Urinary bladder (tissue), 4 donors: Measurements from ENCODE around the gene SHD. TPM values are rescaled to one million over a fixed set of nuclear protein-coding genes. Genes with fewer than 3 reads are reported as not detected.

Source experiments
- DNase-seq: peaks from one replicate; pipeline ENCODE4 v3.0.0-alpha.2; 2015; ENCODE audit errors: extremely low spot score
- H3K27ac ChIP-seq: one replicate; pipeline ENCODE4 v1.5.1; 2013; ENCODE audit warnings: low read depth, mild to moderate bottlenecking, moderate library complexity
- H3K36me3 ChIP-seq: one replicate; pipeline ENCODE4 v1.6.1; 2013; ENCODE audit warnings: mild to moderate bottlenecking, moderate library complexity; ENCODE audit not compliant: insufficient read depth
- H3K4me1 ChIP-seq: one replicate; pipeline ENCODE4 v1.6.1; 2013; ENCODE audit warnings: mild to moderate bottlenecking, moderate library complexity; ENCODE audit not compliant: insufficient read depth
- H3K4me3 ChIP-seq: one replicate; pipeline ENCODE4 v1.5.1; 2013; ENCODE audit warnings: low read depth, low read length
- WGBS: extraction: QIAGEN DNeasy Blood & Tissue Kit; methylation state at CpG from one replicate; pipeline ENCODE4 v1.1.7; 2013; 5-methylcytosine and 5-hydroxymethylcytosine counted together
- polyA plus RNA-seq: library from polyadenylated mRNA; stranded (reverse); fragments of 200-250 nt; gene quantifications from one replicate; pipeline ENCODE4 v1.2.3, GENCODE V29; 2013
- total RNA-seq: library from RNA; depleted of rRNA; stranded (reverse); fragments of >200 nt; gene quantifications from one replicate; pipeline ENCODE4 v1.2.3, GENCODE V29; 2014
- donor health status: healthy with polysubstance abuse.
- donor health status: healthy.

The SHD gene
- total and polyA plus RNA-seq, 2 donors = 0.04 to 3.6 TPM

DNA sequence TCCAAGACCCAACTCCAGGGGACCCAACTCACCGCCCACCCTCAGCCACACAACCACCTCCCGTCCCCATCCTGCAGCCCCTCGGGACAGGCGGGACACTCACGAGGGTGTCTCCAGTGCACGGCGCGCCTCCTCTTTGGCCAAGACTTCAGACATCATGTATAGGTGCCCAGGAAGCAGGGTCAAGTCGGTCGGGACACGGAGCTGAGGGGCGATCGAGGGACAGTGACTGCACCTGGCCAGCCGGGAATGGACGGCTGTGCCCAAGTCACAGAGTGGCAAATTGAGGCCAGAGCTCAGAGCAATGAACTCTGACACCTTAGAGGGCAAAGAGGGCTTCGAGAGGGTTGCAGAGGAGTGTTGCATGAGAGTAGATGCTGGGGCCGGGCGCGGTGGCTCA, 50.8 kb downstream of the SHD start:
- H3K36me3 ChIP-seq = no peaks in the 10 kb centered on the region
- H3K4me1 ChIP-seq = no peaks in the 10 kb centered on the region
- no peak overlapping the region for H3K27ac ChIP-seq
- 94% methylated on average over 19 of the region's 19 CpGs for WGBS
- H3K4me3 ChIP-seq = no peak overlapping the region
- no peak for DNase-seq

DNA sequence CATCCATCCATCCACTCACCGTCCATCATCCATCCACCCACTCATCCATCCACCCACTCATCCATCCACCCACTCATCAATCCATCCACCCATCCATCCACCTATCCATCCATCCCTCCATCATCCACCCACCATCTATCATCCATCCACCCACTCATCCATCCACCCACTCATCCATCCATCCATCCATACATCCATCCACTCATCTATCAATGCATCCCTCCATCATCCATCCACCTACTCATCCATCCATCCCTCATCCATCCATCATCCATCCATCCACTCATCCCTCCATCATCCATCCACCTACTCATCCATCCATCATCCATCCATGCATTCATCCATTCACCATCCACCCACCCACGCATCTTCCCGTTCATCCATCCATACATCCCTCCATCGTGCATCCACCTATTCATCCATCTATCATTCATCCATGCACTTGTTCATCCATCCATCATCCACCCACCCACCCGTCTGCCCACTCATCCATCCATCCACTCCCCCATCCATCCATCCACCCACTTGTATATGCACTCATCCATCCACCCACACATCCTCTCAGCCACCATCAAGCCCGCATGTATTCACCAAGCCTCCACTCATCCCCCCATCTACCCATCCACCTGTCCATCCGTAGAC, 56.0 kb downstream of the SHD start:
- Histone ChIP-seq H3K4me1 (no peaks in the 10 kb centered on the region), H3K27ac (no peak overlapping the region), H3K36me3 (no peaks in the 10 kb centered on the region), H3K4me3 (no peak overlapping the region)
- DNase-seq = no peak
- WGBS = 96% methylated on average over 7 of the region's 7 CpGs

DNA sequence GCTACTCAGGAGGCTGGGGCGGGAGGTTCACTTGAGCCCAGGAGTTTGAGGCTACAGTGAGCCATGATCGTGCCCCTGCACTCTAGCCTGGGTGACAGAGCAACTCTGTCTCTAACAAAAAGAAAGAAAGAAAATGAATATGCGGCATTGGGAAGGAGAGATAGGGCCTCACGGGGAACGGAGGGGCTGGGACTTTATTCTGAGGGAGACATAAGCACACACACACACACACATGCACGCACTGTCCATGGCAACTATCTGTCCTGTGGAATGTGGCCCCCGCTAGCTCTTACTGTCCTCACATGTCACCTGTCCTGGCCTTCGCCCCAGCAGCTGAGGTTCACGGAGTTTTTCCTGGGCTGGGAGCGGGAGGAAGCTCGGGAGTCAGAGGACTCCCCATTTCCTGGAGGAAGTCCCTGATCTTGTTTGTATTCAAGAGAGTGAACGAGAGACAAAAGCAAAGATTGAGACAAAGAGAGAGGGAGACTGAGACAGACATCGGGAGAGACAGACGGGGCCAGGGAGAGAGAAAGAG, 58.9 kb downstream of the SHD start:
- H3K36me3 ChIP-seq = no peaks in the 10 kb centered on the region
- WGBS = 13% methylated on average over 14 of the region's 14 CpGs
- peak overlapping the region; percentile 27 for H3K27ac ChIP-seq
- peak overlapping the region; percentile 52 for H3K4me3 ChIP-seq
- no peaks in the 10 kb centered on the region for H3K4me1 ChIP-seq
- DNase-seq = no peak

DNA sequence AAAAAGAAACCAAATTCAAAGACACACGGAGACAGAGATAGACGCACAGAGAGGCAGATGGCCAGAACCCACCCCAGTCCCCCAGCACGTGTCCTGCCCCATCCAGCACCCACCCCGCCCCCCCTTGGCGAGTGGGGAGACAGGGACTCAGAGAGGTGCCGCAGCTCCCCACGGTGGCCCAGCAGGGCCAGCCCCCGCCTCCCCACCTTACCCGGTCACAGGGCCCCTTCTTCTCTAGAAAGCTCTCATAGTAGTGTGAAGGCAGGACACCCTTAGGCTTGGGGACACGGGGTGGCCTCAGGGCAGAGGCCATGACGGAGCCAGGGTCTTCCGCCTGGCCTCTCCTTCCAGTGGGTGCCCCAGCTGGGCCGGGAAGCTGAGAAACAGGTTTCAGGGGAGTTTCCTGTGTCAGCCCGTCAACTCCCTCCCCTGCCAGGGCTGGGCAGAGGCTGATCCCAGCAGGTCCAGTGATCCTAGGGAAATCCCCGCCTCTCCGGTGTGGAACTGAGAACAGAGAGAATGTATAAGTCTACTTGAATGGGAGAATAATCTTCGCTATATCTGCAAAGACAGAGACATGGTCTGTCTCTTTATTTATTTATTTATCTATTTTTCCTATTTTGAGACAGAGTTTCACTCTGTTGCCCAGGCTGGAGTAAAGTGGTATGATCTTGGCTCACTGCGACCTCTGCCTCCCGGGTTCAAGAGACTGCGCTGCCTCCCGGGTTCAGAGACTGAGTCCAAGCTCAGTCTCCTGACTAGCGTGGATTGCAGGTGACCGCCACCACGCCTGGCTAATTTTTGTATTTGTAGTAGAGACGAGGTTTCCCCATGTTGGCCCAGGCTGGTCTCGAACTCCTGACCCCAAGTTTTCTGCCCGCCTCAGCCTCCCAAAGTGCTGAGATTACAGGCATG, 59.6 kb downstream of the SHD start, which contains the start of gene STAP2:
Gene STAP2 (minus strand): TSS at position 387 of the 915 bp plus-strand sequence. CDS start 74 bp downstream, at position 313.
- Histone ChIP-seq H3K36me3 (no peaks in the 10 kb centered on the region), H3K27ac (peak within 1 kb of the TSS; percentile 27), H3K4me1 (no peaks in the 10 kb centered on the region), H3K4me3 (peak within 1 kb of the TSS; percentile 52)
- DNase-seq = no peak
- WGBS = 49% methylated on average over 27 of the region's 27 CpGs

Other genes with a start within 250 kb of the SHD start
- gene ZBTB7A, start 212.4 kb upstream of the SHD start, total RNA-seq = 8.2 TPM
- gene ZBTB7A, start 212.4 kb upstream of the SHD start, polyA plus RNA-seq = 35.3 TPM
- gene MAP2K2, start 155.1 kb upstream of the SHD start, total RNA-seq = 54.7 TPM
- gene MAP2K2, start 155.1 kb upstream of the SHD start, polyA plus RNA-seq = 103 TPM
- not detected for gene CREB3L3, start 125.6 kb upstream of the SHD start, total RNA-seq
- 0.11 TPM for gene CREB3L3, start 125.6 kb upstream of the SHD start, polyA plus RNA-seq
- 7.2 TPM for gene SIRT6, start 96.7 kb upstream of the SHD start, total RNA-seq
- 23.8 TPM for gene SIRT6, start 96.7 kb upstream of the SHD start, polyA plus RNA-seq
- 1.2 TPM for gene ANKRD24, start 96.6 kb upstream of the SHD start, total RNA-seq
- 0.72 TPM for gene ANKRD24, start 96.6 kb upstream of the SHD start, polyA plus RNA-seq
- gene EBI3, start 49.7 kb upstream of the SHD start, total RNA-seq = 0.32 TPM
- 5.7 TPM for gene EBI3, start 49.7 kb upstream of the SHD start, polyA plus RNA-seq
- gene YJU2, start 32.2 kb upstream of the SHD start, total RNA-seq = 11.7 TPM
- gene YJU2, start 32.2 kb upstream of the SHD start, polyA plus RNA-seq = 29.4 TPM
- gene TMIGD2, start 23.1 kb downstream of the SHD start, total RNA-seq = 0.48 TPM
- 0.58 TPM for gene TMIGD2, start 23.1 kb downstream of the SHD start, polyA plus RNA-seq
- gene FSD1, start 25.3 kb downstream of the SHD start, total RNA-seq = 1.6 TPM
- 0.49 TPM for gene FSD1, start 25.3 kb downstream of the SHD start, polyA plus RNA-seq
- 14.4 TPM for gene STAP2, start 59.6 kb downstream of the SHD start, total RNA-seq
- 12.4 TPM for gene STAP2, start 59.6 kb downstream of the SHD start, polyA plus RNA-seq
- 7.2 TPM for gene MPND, start 64.3 kb downstream of the SHD start, total RNA-seq
- gene MPND, start 64.3 kb downstream of the SHD start, polyA plus RNA-seq = 24.5 TPM
- gene SH3GL1, start 121.3 kb downstream of the SHD start, total RNA-seq = 18.6 TPM
- gene SH3GL1, start 121.3 kb downstream of the SHD start, polyA plus RNA-seq = 88.3 TPM
- gene CHAF1A, start 123.4 kb downstream of the SHD start, total RNA-seq = 9.0 TPM
- gene CHAF1A, start 123.4 kb downstream of the SHD start, polyA plus RNA-seq = 7.0 TPM
- gene UBXN6, start 178.5 kb downstream of the SHD start, total RNA-seq = 39.5 TPM
- 135 TPM for gene UBXN6, start 178.5 kb downstream of the SHD start, polyA plus RNA-seq
- gene HDGFL2, start 193.0 kb downstream of the SHD start, total RNA-seq = 22.2 TPM
- gene HDGFL2, start 193.0 kb downstream of the SHD start, polyA plus RNA-seq = 51.4 TPM
- 14.0 TPM for gene PLIN4, start 239.2 kb downstream of the SHD start, total RNA-seq
- 55.7 TPM for gene PLIN4, start 239.2 kb downstream of the SHD start, polyA plus RNA-seq